Type B pancreatic cell (in vitro differentiated cells): ENCODE measurements around the gene TAF10. TPM values are rescaled to one million over a fixed set of nuclear protein-coding genes. Genes with fewer than 3 reads are reported as not detected.

Experiments
- DNase-seq: peaks from one replicate; pipeline ENCODE4 v3.0.0; 2021; ENCODE audit warnings: mixed read lengths; ENCODE audit not compliant: unreplicated experiment; ENCODE audit errors: extremely low spot score
- H3K27ac Mint-ChIP-seq: 2 replicates; pipeline ENCODE4 v1.8.0; 2021; ENCODE audit warnings: mild to moderate bottlenecking, mixed read lengths
- H3K27me3 Mint-ChIP-seq: 2 replicates; pipeline ENCODE4 v1.8.0; 2021; ENCODE audit warnings: mixed read lengths
- H3K36me3 Mint-ChIP-seq: 2 replicates; pipeline ENCODE4 v1.8.0; 2021; ENCODE audit warnings: mixed read lengths
- H3K4me1 Mint-ChIP-seq: one replicate; pipeline ENCODE4 v1.8.0; 2021; ENCODE audit warnings: mixed read lengths; ENCODE audit not compliant: unreplicated experiment
- H3K4me3 Mint-ChIP-seq: 2 replicates; pipeline ENCODE4 v1.8.0; 2021; ENCODE audit warnings: mild to moderate bottlenecking, mixed read lengths
- H3K9me3 Mint-ChIP-seq: 2 replicates; pipeline ENCODE4 v1.8.0; 2021; ENCODE audit warnings: mixed read lengths
- CTCF ChIP-seq: fragments of 200-600 bp; sonication (generic); conservative IDR thresholded peaks from 2 replicates; pipeline ENCODE4 v1.5.0; 2021; ENCODE audit warnings: antibody characterized with exemption, mild to moderate bottlenecking
- total RNA-seq: library from RNA; stranded (reverse); gene quantifications from 2 replicates; pipeline ENCODE4 v1.2.1, GENCODE V29; 2021; ENCODE audit warnings: low replicate concordance

The TAF10 gene
- total RNA-seq, 1 donor from 2014 or later, result 121 TPM

- TF ChIP-seq CTCF, result no peak
- Mint-ChIP-seq H3K4me1 (peaks cover 25% of the 10 kb centered on the region), H3K4me3 (peak overlapping the region; percentile 77), H3K36me3 (peaks cover 17% of the 10 kb centered on the region), H3K27ac (peak overlapping the region; percentile 94), H3K27me3 (no peaks in the 10 kb centered on the region), H3K9me3 (no peaks in the 10 kb centered on the region)
- DNase-seq, result no peak
Measured at GRCh38 chr11:6607190-6607795, 4.7 kb downstream of the TAF10 start.

GRCh38 chr11:6606471-6607189 is 5.4 kb downstream of the TAF10 start:
- DNase-seq, result peak; percentile 87
- Mint-ChIP-seq H3K27me3 (no peaks in the 10 kb centered on the region), H3K27ac (peak overlapping the region; percentile 94), H3K4me1 (peaks cover 30% of the 10 kb centered on the region), H3K4me3 (peak overlapping the region; percentile 77), H3K9me3 (no peaks in the 10 kb centered on the region), H3K36me3 (peaks cover 17% of the 10 kb centered on the region)
- no peak for TF ChIP-seq CTCF

GRCh38 chr11:6604790-6605189 is 7.2 kb downstream of the TAF10 start:
- Mint-ChIP-seq H3K4me1 (peaks cover 26% of the 10 kb centered on the region), H3K27ac (no peak overlapping the region), H3K27me3 (no peaks in the 10 kb centered on the region), H3K9me3 (no peaks in the 10 kb centered on the region), H3K4me3 (no peak overlapping the region), H3K36me3 (peaks cover 9% of the 10 kb centered on the region)
- no peak for TF ChIP-seq CTCF
- DNase-seq, result no peak

GRCh38 chr11:6604081-6604626 is 7.9 kb downstream of the TAF10 start:
- H3K9me3 Mint-ChIP-seq, result no peaks in the 10 kb centered on the region
- H3K36me3 Mint-ChIP-seq, result peaks cover 12% of the 10 kb centered on the region
- no peaks in the 10 kb centered on the region for H3K27me3 Mint-ChIP-seq
- H3K4me1 Mint-ChIP-seq, result peaks cover 26% of the 10 kb centered on the region
- no peak overlapping the region for H3K27ac Mint-ChIP-seq
- no peak for TF ChIP-seq CTCF
- no peak for DNase-seq
- H3K4me3 Mint-ChIP-seq, result no peak overlapping the region

GRCh38 chr11:6603287-6604080 is 8.5 kb downstream of the TAF10 start, which contains the start of the genes ILK and RRP8:
TSS of gene ILK (plus strand) at chr11:6603774. CDS start at chr11:6604272, 498 bp downstream.
TSS of gene RRP8 (minus strand) at chr11:6603616. CDS start at chr11:6603502, 114 bp downstream.
- H3K9me3 Mint-ChIP-seq, result no peaks in the 10 kb centered on the region
- H3K4me3 Mint-ChIP-seq, result no peak within 1 kb of the TSS
- no peak for TF ChIP-seq CTCF
- peaks cover 26% of the 10 kb centered on the region for H3K4me1 Mint-ChIP-seq
- peaks cover 14% of the 10 kb centered on the region for H3K36me3 Mint-ChIP-seq
- DNase-seq, result peak; percentile 92
- no peak within 1 kb of the TSS for H3K27ac Mint-ChIP-seq
- no peaks in the 10 kb centered on the region for H3K27me3 Mint-ChIP-seq
